GM21526 (cell line): ENCODE data around the gene TBC1D30.

Source experiments
- ATAC-seq: cut with Tn5 transposase; IDR thresholded peaks from one replicate; pipeline ENCODE4 v1.9.1; 2021; ENCODE audit warnings: moderate library complexity; ENCODE audit not compliant: unreplicated experiment, low FRiP score

Gene TBC1D30

DNA sequence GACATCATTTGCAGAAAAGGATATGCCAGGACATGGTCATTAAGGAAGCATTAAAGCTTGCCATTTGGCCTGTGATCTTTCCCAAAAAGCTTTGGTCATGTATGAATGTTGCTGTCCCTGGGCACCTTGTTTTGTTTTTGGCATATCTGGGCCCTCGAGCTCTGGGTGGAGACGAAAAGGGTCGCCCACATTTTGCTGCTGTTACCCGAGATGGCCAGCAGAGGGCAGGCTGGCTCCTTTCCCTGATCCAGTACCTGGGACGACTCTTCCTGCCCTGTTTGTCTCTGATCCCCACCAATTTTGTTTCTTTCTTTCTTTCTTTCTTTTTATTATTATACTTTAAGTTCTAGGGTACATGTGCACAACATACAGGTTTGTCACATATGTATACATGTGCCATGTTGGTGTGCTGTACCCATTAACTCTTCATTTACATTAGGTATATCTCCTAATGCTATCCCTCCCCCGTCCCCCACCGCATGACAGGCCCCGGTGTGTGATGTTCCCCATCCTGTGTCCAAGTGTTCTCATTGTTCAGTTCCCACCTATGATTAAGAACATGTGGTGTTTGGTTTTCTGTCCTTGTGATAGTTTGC lies 22.2 kb upstream of the TBC1D30 start:
- ATAC-seq: peak; percentile 70

DNA sequence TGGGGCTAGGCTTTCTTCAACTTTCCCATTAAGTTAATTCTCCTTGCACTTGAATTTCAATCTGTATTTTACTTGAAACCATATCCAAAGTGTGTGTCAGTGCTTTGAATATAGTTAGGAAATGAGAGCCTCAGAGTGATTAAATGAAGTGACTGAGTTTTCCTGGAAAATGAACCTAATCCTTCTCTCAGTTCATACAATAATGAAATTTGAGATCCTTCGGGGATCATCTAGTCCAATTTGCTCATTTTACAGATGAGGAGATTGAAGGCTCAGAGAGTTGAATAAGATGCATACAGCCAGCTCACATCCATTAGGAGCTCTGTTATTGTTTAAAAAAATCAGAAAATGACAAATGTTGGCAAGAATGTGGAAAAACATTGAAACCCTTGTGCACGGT lies 18.3 kb upstream of the TBC1D30 start:
- no peak for ATAC-seq

DNA sequence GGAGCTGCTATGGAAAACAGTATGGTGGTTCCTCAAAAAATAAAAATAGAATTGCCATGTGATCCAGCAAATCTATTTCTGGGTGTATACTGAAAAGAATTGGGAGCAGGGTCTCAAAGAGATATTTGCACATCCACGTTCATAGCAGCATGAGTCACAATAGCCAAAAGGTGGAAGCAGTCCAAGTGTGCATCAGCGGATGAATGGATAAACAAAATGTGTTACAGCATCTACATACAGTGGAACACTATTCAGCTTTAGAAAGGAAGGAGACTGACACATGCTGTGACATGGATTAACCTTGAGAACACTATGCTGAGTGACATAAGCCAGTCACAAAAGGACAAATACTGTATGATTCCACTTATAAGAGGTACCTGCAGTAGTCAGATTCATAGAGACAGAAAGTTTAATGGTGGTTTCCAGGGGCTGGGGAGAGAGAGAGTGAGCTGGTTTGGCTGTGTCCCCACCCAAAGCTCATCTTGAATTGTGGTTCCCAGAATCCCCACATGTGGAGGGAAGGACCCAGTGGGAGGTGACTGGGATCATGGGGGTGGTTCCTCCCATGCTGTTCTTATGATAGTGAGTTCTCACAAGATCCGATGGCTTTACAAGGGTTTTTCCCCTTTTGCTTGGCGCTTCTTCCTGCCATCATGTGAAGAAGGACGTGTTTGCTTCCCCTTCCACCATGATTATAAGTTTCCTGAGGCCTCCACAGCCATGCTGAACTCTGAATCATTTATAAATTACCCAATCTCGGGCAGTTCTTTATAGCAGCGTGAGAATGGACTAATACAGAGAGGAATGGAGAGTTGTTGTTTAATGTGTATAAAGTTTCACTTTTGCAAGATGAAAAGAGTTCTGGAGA lies 17.6 kb upstream of the TBC1D30 start:
- ATAC-seq: no peak

DNA sequence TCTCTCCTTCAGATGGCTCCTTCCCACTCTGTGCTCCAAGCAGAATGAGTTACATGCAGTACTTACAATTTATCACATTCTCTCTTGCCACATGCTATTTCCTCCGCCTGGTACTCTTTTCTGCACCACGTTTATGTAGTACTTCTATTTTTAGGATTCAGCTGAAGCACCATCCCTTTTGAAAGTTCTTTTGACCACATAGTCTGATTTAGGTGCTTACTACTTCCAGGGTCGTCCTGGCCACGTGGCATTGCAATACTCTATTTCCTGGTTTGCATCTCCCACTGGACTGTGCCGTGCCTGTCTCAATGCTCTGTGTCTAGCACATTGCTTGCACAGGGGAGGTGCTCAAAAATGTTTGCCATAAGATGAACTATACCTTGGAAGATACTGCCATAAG lies 16.3 kb upstream of the TBC1D30 start:
- peak; percentile 61 for ATAC-seq

DNA sequence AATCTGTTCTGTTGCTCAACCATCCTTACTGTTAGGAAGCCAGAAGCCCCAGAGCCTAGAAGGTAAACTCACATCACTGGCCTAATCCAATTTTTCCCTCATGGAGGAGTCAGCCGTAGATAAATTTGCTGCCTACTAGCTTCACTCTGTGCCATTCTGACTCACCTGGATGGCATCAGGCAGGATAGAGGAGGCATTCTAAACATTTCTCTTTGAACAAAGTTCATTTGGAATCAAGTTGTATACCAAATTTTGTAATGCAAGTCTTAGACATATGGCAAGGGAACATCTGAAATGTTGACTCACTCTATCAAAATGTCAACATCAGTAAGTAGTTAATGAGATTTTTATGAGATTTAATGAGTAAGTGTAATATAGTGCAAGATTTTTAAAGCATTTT lies 13.6 kb upstream of the TBC1D30 start:
- no peak for ATAC-seq

DNA sequence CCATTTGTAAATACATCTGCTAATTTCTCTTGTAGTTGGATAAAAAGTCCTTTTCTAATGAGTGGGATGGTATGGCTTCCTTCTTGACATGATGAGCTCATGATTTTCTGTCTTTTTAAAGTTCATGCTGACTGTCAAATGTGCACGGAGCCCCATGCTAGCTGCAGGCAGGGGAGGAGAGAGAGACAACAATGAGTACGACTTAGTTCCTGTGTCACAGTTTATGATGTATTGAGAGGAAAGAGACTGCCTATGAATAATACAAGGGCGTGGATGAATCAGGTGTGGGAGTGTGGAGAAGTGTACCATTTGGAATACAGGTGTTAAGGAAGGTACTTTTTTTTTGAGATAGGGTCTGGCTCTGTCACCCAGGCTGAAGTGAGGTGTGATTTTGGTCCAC lies 10.7 kb upstream of the TBC1D30 start:
- ATAC-seq: no peak

DNA sequence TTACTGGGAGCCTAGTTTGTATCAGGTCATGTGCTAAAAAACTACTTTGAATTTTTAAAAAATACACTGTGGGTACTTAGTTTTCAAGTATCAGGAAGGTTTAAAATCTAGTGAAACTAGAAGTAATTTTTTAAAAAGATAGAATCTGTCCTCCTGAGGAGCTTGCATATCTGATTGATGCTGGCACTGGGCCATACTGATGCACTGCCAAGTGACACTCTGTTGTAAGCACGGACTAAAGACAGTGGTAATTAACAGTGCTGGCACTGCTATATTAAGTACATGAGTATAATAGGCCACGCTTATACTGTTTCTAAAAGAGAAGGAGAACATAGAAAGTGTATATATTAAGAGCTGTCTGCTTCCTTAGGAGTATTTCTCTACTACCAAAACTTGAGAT lies 10.0 kb upstream of the TBC1D30 start:
- ATAC-seq: no peak

DNA sequence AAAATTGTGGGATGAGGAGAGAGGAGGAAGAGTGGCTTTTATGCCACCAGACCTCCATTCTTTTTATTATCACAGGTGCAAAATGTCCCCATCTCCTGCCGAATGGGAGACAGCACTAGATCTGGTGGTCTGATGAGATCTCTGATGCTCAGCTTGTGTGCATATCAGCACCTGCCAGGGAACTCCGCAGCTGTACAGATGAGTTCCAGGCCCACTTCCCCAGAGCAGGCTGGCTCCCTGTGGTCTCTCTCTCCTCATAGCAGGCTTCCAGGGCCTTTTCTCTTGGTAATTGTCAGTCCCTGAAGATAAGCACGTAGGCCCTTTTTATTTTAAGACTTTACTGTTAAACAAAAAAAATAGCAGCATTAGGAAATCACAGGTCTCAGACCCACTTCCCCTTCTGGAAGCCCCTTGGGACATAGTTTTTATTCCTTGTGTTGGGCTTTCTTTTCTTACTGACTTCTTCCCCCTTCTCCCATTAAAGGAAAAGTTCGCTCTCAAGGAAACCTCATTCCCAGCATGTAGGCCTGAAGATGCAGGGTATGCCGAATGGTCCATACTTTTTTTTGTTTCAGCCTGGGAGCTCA lies 4.5 kb upstream of the TBC1D30 start:
- ATAC-seq: no peak

DNA sequence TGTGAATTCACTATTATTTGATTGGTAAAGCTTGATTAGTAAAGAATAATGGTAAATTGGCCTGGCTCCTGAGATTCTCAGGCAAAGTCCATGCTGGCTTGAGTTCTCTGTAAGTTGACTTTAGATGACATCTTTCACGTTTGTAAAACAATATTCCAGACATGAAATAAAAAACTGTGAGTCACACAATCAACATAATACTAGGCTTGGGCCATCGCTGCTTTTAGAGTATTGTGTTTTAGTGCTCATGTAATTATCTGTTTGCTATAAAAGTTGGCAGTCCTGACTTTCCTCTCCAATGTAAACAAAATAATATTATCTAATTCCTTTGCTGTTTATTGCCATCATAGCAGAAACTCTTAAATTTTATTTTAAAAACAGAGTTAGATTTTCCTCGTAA lies 3.9 kb upstream of the TBC1D30 start:
- no peak for ATAC-seq

DNA sequence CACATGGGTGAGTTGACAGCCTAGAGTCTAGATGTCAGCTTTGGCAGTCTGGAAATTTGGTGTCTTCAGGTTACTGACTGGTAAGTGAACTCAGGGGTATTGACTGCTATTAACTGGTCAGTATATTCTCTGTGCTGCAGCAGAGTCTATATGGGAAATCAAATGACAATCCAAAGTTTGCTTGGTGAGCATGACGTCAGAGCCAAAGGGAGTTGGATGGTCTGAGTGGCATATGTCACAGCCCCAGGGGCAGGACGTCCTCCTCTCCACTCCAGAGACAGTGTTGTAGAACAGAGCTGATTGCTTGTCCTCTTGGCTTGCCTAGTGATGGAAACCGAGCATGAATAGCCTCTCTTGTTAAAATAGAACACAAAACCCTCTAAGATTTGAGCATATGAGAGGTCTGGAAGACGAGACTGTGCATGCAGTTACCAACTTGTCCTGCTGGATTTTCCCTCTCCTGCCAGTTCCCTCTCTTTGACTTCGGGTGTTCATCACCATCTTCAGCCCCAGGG lies 3.3 kb upstream of the TBC1D30 start:
- ATAC-seq: no peak

DNA sequence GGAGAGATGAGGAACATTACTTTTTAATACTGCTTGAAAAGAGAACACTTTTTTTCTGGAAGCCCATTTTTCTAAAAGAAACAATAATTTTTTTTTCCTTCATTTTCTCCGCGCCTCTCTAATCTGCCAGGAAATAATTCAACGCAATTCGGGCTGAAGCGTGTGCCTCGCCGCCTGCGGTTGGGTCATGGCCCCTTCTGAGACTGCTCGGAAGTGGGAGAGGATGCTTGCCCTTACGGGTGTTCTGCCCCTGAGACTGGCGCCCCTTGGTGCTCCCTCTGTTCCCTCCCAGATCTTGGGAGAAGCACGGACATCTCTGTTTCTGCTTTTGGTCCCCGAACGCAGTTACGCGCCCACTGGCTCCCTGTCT lies 332 bp upstream of the TBC1D30 start:
- no peak for ATAC-seq

DNA sequence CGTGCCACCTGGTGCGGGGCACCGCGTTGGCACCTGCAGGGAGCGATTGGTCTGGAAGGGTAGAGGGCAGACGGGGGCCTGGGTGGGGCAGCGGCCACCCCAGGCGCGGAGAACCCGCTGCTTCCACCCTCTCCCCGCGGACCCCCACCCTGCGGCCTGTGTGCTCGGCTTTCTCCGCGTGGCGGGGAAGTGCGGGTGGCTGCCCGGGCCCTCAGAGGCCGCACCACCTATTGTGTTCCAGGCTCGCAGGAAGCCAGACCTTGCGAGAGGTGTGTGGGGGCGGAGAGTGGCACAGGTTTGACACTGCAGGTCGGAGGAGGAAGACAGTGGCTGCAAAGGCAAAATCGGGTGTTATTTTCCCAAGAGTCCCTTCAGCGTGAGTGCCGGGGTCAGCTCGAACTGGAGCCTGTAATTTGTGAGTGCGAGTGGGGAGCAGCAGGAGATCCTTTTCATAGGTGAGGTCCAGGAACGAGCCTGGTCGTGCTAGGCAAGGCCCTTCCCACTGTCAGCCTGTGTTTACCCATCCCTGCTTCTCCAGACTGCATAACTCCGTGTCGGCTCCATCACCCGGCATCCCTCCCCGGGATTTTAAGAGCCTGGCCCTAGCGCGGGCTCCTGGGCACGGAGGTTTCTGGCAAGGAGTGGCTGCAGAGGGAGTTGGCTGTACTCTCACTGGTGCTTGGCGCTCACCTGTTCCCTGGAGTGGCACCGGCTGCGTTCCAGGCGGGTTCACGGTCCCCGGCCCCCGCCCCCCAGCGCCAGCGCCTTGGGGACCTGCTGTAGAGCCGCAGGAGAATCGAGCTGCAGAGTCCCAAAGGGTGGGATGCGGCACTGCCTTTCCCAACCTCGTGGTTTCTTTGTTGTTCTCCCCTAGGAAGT lies 935 bp downstream of the TBC1D30 start:
- peak; percentile 21 for ATAC-seq

DNA sequence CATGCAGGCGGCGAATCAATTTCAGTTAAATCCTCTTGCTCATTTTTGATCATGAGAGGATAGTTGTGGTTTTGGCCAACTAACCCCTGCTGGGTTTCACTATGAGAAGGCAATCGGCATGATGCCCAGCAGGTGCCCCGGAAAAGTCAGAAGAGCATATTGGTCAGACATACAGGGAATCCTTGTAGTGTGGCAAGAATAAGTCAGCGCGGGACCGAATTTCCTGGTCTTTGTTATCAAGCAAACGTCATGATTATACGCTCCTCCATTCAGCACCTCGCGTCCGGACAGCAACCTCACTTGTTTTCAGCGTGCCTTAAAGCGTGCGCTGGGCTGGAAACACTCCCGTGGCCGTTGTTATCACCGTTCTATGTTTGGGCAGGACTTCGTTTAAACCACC lies 1.8 kb downstream of the TBC1D30 start:
- no peak for ATAC-seq

DNA sequence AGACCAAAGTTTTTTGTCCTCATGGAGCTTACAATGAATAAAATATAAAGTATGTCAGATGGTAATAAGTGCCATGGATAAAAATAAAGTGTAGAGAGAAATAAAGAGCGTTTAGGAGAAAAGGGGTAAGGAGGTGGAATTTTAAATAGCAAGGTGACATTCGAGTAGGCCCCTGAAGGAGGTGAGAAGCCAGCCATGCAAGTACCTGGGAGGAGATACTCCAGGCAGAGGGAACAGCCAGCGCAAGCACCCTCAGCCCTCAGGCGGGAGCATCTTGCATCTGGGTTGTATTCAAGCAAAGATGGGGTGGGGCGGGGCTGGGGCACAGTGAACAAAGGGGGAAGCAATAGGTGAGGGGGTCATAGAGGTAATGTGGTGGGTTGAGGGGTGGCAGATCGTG lies 4.3 kb downstream of the TBC1D30 start:
- ATAC-seq: no peak

DNA sequence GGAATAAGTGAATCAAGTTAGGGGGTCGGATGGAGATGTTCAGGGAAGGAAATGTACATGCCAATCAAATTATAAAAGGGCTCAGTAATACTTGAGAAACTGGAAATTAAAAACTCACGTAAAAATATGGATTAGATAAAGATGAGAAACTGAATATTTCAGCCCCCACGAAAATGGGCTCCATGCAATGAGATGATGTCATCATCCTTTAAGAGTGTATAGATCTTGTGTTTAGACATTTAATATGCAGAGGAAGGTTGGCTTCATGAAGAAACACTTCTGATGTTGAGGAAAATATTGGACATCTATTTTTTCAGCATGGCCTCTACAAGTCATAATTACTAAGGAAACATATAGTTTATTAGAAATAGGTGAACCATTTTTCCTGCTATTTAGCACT lies 9.5 kb downstream of the TBC1D30 start:
- no peak for ATAC-seq

DNA sequence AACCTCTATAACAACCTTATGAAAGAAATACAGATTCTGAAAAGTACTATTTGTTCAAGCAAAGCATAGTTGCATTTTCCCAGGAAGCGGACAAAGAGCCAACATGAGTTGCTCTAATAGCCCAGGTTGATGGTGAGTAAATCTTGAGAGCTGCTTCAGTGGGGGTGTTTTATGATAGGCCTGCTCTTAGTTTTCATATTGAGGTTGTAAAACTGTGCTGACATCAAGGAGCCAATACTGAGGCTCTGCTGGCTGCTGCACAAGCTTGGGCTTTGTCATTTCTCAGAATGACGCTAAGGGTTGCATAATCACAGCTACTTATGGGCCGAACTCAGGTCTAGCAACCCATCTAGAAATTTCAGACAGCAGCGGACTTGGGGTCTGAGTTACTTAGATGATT lies 11.5 kb downstream of the TBC1D30 start:
- no peak for ATAC-seq

DNA sequence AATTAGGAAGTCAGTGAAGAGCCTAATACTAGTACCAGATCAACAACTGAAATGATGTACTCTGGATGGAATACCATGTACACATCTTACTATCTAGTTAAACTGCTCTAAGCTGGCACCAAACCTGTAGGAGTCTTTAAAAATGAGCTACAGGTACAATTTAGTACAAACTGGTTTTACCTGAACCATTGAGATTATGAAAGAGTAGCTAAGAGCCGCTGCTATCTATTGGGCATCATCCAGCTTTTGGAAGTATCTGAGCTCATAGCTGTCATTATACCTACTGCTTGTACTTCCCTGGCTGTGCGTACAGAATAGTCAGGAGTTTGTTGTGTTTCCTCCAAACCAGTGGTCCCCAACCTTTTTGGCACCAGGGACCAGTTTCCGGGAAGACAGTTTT lies 12.4 kb downstream of the TBC1D30 start:
- ATAC-seq: no peak

DNA sequence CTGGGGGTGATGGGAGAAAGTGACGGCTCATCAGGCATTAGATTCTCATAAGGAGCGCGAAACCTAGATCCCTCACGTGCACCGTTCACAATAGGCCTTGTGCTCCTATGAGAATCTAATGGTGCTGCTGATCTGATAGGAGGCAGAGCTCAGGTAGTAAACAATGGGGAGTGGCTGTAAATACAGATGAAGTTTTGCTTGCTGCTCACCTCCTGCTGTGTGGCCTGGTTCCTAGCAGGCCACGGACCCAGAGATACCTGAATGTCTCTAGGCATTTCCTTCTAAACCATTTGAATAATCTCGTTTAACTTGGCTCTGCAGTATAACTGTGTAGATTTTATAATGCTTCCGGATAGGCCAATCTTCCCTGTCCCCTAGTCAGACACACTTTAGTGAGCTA lies 13.0 kb downstream of the TBC1D30 start:
- ATAC-seq: no peak

DNA sequence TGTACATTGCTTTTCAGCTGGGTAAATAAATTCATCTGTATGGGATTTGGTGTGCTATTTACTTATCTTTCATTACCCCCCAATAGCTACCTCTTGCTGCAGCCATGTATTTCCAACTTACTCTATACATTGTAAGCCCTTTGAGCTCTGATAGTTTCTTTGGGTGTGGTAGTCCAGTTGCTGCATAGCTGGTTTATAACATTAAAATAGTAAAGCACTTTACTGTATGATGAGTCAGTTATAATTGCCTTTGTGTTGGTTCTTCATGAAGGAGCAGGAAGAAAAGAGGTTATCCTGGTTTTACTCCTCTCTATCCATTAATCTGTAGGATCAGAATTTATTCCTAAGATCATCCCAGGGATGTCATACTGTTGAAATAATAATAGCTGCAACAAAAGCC lies 15.7 kb downstream of the TBC1D30 start:
- no peak for ATAC-seq

DNA sequence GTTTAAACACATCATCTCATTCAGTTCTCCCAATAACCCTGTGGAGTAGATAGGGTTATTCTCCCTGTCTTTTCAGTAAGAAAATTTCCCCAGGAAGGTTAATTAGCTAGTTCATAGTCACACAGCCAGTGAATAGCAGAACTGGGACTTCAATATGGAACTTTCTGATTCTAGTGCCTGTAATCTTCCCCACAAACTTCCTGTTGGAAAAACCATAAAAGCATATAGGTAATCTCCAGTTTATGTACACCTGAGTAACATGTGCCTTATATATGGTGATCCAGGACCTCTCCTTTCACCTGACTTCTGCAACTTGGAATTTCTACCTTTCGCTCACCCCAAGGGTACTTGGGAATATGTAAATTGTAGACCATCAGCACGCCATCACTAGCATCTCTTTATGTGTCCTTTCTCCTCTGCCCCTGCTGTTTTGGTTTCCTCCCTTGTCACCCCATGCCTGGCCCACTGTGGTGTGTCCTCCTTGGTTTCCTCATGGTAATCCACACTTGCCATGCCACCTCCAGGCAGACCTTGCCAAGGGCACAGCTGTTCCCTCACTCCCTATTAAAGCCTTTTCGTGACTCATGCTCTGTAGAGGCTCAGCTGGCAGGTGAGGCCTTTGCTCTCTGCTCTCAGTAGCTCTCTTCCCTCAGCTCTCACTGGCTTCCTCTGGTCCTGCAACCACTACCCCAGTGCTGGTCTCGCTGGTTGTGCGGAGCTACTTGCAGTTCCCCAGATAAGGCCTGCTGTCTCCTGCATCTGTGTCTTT lies 16.7 kb downstream of the TBC1D30 start:
- ATAC-seq: no peak
